Activated naive CD4-positive, alpha-beta T cell treated with anti-CD3 and anti-CD28 coated beads, Interleukin-2, amount 50 U/mL, for 16 hours (primary cell): ENCODE measurements around the gene AGMO.

Source experiments
- DNase-seq: peaks from one replicate; pipeline ENCODE4 v3.0.0-alpha.2; 2020

AGMO gene

GRCh38 chr7:15204421-15204820 is 357.4 kb downstream of the AGMO start:
- DNase-seq: no peak

- DNase-seq: no peak
These were observed 362.3 kb downstream of the AGMO start for GRCh38 chr7:15199482-15199881.

- no peak for DNase-seq
These were observed 364.5 kb downstream of the AGMO start for GRCh38 chr7:15197042-15197977.

GRCh38 chr7:15178065-15178464 is 383.8 kb downstream of the AGMO start:
- no peak for DNase-seq

GRCh38 chr7:15176089-15176488 is 385.7 kb downstream of the AGMO start:
- DNase-seq: no peak

GRCh38 chr7:15175152-15175551 is 386.7 kb downstream of the AGMO start:
- DNase-seq: no peak

GRCh38 chr7:15174485-15174884 is 387.3 kb downstream of the AGMO start:
- DNase-seq: no peak

GRCh38 chr7:15168489-15168888 is 393.3 kb downstream of the AGMO start:
- DNase-seq: no peak

GRCh38 chr7:15167912-15168311 is 393.9 kb downstream of the AGMO start:
- no peak for DNase-seq

GRCh38 chr7:15166620-15167019 is 395.2 kb downstream of the AGMO start:
- no peak for DNase-seq

GRCh38 chr7:15159261-15159660 is 402.6 kb downstream of the AGMO start:
- DNase-seq: no peak

- DNase-seq: no peak
These were observed 403.5 kb downstream of the AGMO start for GRCh38 chr7:15158141-15158810.
